ENCODE results near the gene KRTAP5-9. TPM values are rescaled to one million over a fixed set of nuclear protein-coding genes. Genes with fewer than 3 reads are reported as not detected.

The KRTAP5-9 gene
- total RNA-seq, 1 donor from 2014 or later = not detected

- Histone ChIP-seq H3K9me3 (ENCODE audit: insufficient read depth, low read depth, low read length) (no peaks in the 10 kb centered on the region), H3K27ac (ENCODE audit: low read depth, low read length) (no peak overlapping the region), H3K36me3 (ENCODE audit: insufficient read depth, low read length) (no peaks in the 10 kb centered on the region), H3K4me3 (ENCODE audit: insufficient read depth, low read depth, low read length) (no peak overlapping the region), H3K79me2 (ENCODE audit: insufficient read depth, low read length) (no peaks in the 10 kb centered on the region), H4K20me1 (ENCODE audit: insufficient read depth, low read length) (no peaks in the 10 kb centered on the region), H3K4me2 (ENCODE audit: low read length) (no peak overlapping the region), H3K9ac (ENCODE audit: low read length) (no peak overlapping the region), H3K4me1 (ENCODE audit: insufficient read depth, low read length) (no peaks in the 10 kb centered on the region), H2AFZ (ENCODE audit: low read depth, low read length) (no peak overlapping the region), H3K27me3 (ENCODE audit: insufficient read depth, low read length) (no peaks in the 10 kb centered on the region)
- DNase-seq (ENCODE audit: low read depth) (no peak), FAIRE-seq (no peak)
- Mint-ChIP-seq H3K9me3 (ENCODE audit: unreplicated experiment) (peaks cover 7% of the 10 kb centered on the region), H3K36me3 (ENCODE audit: low read depth, unreplicated experiment) (peaks cover 7% of the 10 kb centered on the region), H3K4me1 (ENCODE audit: low read depth, unreplicated experiment) (peaks cover 6% of the 10 kb centered on the region), H3K27ac (ENCODE audit: unreplicated experiment) (no peak overlapping the region), H3K4me3 (ENCODE audit: unreplicated experiment) (no peak overlapping the region), H3K27me3 (ENCODE audit: low read depth, unreplicated experiment) (peaks cover 45% of the 10 kb centered on the region)
- TF ChIP-seq CTCF (IDR thresholded peaks at IDR 0.05; ENCODE audit: insufficient read depth, low read depth, low read length) (no peak), EZH2 (IDR thresholded peaks at IDR 0.05; ENCODE audit: insufficient read depth, low read length) (no peak)
These were observed 3.5 kb upstream of the KRTAP5-9 start for GRCh38 chr11:71544525-71545214.

- H3K36me3 Mint-ChIP-seq (ENCODE audit: low read depth, unreplicated experiment) = peaks cover 7% of the 10 kb centered on the region
- Histone ChIP-seq H3K36me3 (ENCODE audit: insufficient read depth, low read length) (no peaks in the 10 kb centered on the region), H3K4me1 (ENCODE audit: insufficient read depth, low read length) (no peaks in the 10 kb centered on the region), H4K20me1 (ENCODE audit: insufficient read depth, low read length) (no peaks in the 10 kb centered on the region), H3K9me3 (ENCODE audit: insufficient read depth, low read depth, low read length) (no peaks in the 10 kb centered on the region), H3K4me2 (ENCODE audit: low read length) (no peak overlapping the region), H2AFZ (ENCODE audit: low read depth, low read length) (no peak overlapping the region), H3K4me3 (ENCODE audit: insufficient read depth, low read depth, low read length) (no peak overlapping the region), H3K27ac (ENCODE audit: low read depth, low read length) (no peak overlapping the region), H3K9ac (ENCODE audit: low read length) (no peak overlapping the region), H3K79me2 (ENCODE audit: insufficient read depth, low read length) (no peaks in the 10 kb centered on the region), H3K27me3 (ENCODE audit: insufficient read depth, low read length) (no peaks in the 10 kb centered on the region)
- H3K4me1 Mint-ChIP-seq (ENCODE audit: low read depth, unreplicated experiment) = peaks cover 6% of the 10 kb centered on the region
- no peak overlapping the region for H3K27ac Mint-ChIP-seq (ENCODE audit: unreplicated experiment)
- no peak overlapping the region for H3K4me3 Mint-ChIP-seq (ENCODE audit: unreplicated experiment)
- peaks cover 52% of the 10 kb centered on the region for H3K27me3 Mint-ChIP-seq (ENCODE audit: low read depth, unreplicated experiment)
- H3K9me3 Mint-ChIP-seq (ENCODE audit: unreplicated experiment) = peaks cover 9% of the 10 kb centered on the region
- DNase-seq (ENCODE audit: low read depth) (no peak), FAIRE-seq (no peak)
- TF ChIP-seq CTCF (IDR thresholded peaks at IDR 0.05; ENCODE audit: insufficient read depth, low read depth, low read length) = no peak
- no peak for TF ChIP-seq EZH2 (IDR thresholded peaks at IDR 0.05; ENCODE audit: insufficient read depth, low read length)
These were observed 2.7 kb upstream of the KRTAP5-9 start for GRCh38 chr11:71545405-71545966.

GRCh38 chr11:71548716-71549151, 514 bp downstream of the KRTAP5-9 start:
- Mint-ChIP-seq H3K4me3 (ENCODE audit: unreplicated experiment) (no peak overlapping the region), H3K27me3 (ENCODE audit: low read depth, unreplicated experiment) (peaks cover 47% of the 10 kb centered on the region), H3K27ac (ENCODE audit: unreplicated experiment) (no peak overlapping the region), H3K4me1 (ENCODE audit: low read depth, unreplicated experiment) (no peaks in the 10 kb centered on the region), H3K9me3 (ENCODE audit: unreplicated experiment) (peaks cover 9% of the 10 kb centered on the region), H3K36me3 (ENCODE audit: low read depth, unreplicated experiment) (peaks cover 6% of the 10 kb centered on the region)
- H4K20me1 ChIP-seq (ENCODE audit: insufficient read depth, low read length) = no peaks in the 10 kb centered on the region
- H3K9me3 ChIP-seq (ENCODE audit: insufficient read depth, low read depth, low read length) = no peaks in the 10 kb centered on the region
- no peaks in the 10 kb centered on the region for H3K36me3 ChIP-seq (ENCODE audit: insufficient read depth, low read length)
- DNase-seq (ENCODE audit: low read depth) (no peak), FAIRE-seq (no peak)
- no peaks in the 10 kb centered on the region for H3K4me1 ChIP-seq (ENCODE audit: insufficient read depth, low read length)
- H2AFZ ChIP-seq (ENCODE audit: low read depth, low read length) = no peak overlapping the region
- no peaks in the 10 kb centered on the region for H3K79me2 ChIP-seq (ENCODE audit: insufficient read depth, low read length)
- H3K4me3 ChIP-seq (ENCODE audit: insufficient read depth, low read depth, low read length) = no peak overlapping the region
- TF ChIP-seq CTCF (IDR thresholded peaks at IDR 0.05; ENCODE audit: insufficient read depth, low read depth, low read length) = no peak
- no peak for TF ChIP-seq EZH2 (IDR thresholded peaks at IDR 0.05; ENCODE audit: insufficient read depth, low read length)
- H3K9ac ChIP-seq (ENCODE audit: low read length) = no peak overlapping the region
- no peak overlapping the region for H3K27ac ChIP-seq (ENCODE audit: low read depth, low read length)
- H3K4me2 ChIP-seq (ENCODE audit: low read length) = no peak overlapping the region
- no peaks in the 10 kb centered on the region for H3K27me3 ChIP-seq (ENCODE audit: insufficient read depth, low read length)

Measured in astrocyte (in vitro differentiated cells and primary cell).